PC-3 (cell line): Measurements from ENCODE around the gene CAMTA1. TPM values are rescaled to one million over a fixed set of nuclear protein-coding genes. Genes with fewer than 3 reads are reported as not detected.

ENCODE experiments used
- ATAC-seq: fragments of 200-7000 bp; cut with Tn5 transposase; 2 replicates; pipeline ENCODE4 v1.9.1; 2020; ENCODE audit warnings: mild to moderate bottlenecking, moderate library complexity
- BruUV-seq: library from RNA; stranded (reverse); fragments of 400-500 nt; replicated peaks from 2 replicates; lab custom pipeline; 2021; lab: Mats Ljungman, UMichigan
- CTCF ChIA-PET: fragments of 300-600 bp; sonication (Branson Sonifier 250); formaldehyde crosslinking; loops from one replicate; lab custom pipeline; 2022; ENCODE audit warnings: antibody characterized with exemption; lab: Charles Lee
- POLR2A ChIA-PET: fragments of 300-600 bp; sonication (Branson Sonifier 250); formaldehyde crosslinking; loops from one replicate; lab custom pipeline; 2022; ENCODE audit warnings: antibody characterized with exemption; ENCODE audit not compliant: unreplicated experiment; lab: Charles Lee
- DNase-seq: peaks from one replicate; pipeline ENCODE4 v3.0.0-alpha.2; 2015
- H2AFZ ChIP-seq: fragments of 300-600 bp; sonication (generic); 2 replicates; pipeline ENCODE4 v1.6.0; 2016; ENCODE audit warnings: antibody characterized with exemption, low read length
- H3F3A ChIP-seq: fragments of 300-600 bp; sonication (generic); one replicate; pipeline ENCODE4 v1.6.0; 2017; ENCODE audit warnings: antibody characterized with exemption, low read length, control low read depth, mild to moderate bottlenecking; ENCODE audit not compliant: unreplicated experiment
- H3K27ac ChIP-seq: fragments of 300-600 bp; sonication (generic); 2 replicates; pipeline ENCODE4 v1.5.1; 2016; ENCODE audit warnings: mild to moderate bottlenecking, low read length
- H3K27me3 ChIP-seq: fragments of 300-600 bp; sonication (generic); 2 replicates; pipeline ENCODE4 v1.6.1; 2016; ENCODE audit warnings: low read length, mixed read lengths
- H3K36me3 ChIP-seq: fragments of 300-600 bp; sonication (generic); 2 replicates; pipeline ENCODE4 v1.6.1; 2016; ENCODE audit warnings: low read depth, mixed run types, low read length, mixed read lengths
- H3K4me1 ChIP-seq: fragments of 300-600 bp; sonication (generic); 2 replicates; pipeline ENCODE4 v1.5.1; 2016; ENCODE audit warnings: low read length; ENCODE audit not compliant: insufficient read depth
- H3K4me2 ChIP-seq: fragments of 300-600 bp; sonication (generic); 2 replicates; pipeline ENCODE4 v1.6.0; 2016; ENCODE audit warnings: low read length
- H3K4me3 ChIP-seq: fragments of 300-600 bp; sonication (generic); 2 replicates; pipeline ENCODE4 v1.5.1; 2016; ENCODE audit warnings: mild to moderate bottlenecking, low read length, mixed read lengths
- H3K79me2 ChIP-seq: fragments of 300-600 bp; sonication (generic); 2 replicates; pipeline ENCODE4 v1.6.1; 2017; ENCODE audit warnings: low read length, mixed read lengths
- H3K9ac ChIP-seq: fragments of 300-600 bp; sonication (generic); 2 replicates; pipeline ENCODE4 v1.6.0; 2016; ENCODE audit warnings: mild to moderate bottlenecking, low read length
- H3K9me2 ChIP-seq: fragments of 300-600 bp; sonication (generic); replicated peaks from 2 replicates; pipeline ENCODE4 v1.6.1; 2016; ENCODE audit warnings: mixed run types, low read length, mixed read lengths
- H3K9me3 ChIP-seq: fragments of 300-600 bp; sonication (generic); 2 replicates; pipeline ENCODE4 v1.6.1; 2016; ENCODE audit warnings: low read length, mixed read lengths
- H4K20me1 ChIP-seq: fragments of 300-600 bp; sonication (generic); 2 replicates; pipeline ENCODE4 v1.6.1; 2016; ENCODE audit warnings: low read length, mixed read lengths
- CTCF ChIP-seq: fragments of 300-600 bp; sonication (generic); conservative IDR thresholded peaks from 2 replicates; pipeline ENCODE4 v1.5.1; 2017; ENCODE audit warnings: antibody characterized with exemption, low read depth, mild to moderate bottlenecking, low read length
- EZH2 ChIP-seq: fragments of 300-600 bp; sonication (generic); IDR thresholded peaks from one replicate; pipeline ENCODE4 v1.6.1; 2017; ENCODE audit warnings: antibody characterized with exemption, mild to moderate bottlenecking, low read length; ENCODE audit not compliant: unreplicated experiment
- EZH2phosphoT487 ChIP-seq: fragments of 300-600 bp; sonication (generic); IDR thresholded peaks from 2 replicates; pipeline ENCODE4 v1.6.1; 2018; ENCODE audit warnings: mild to moderate bottlenecking, antibody characterized with exemption, low read length, borderline replicate concordance
- intact Hi-C: fragments of 100-400 bp; cut with micrococcal nuclease; formaldehyde crosslinking; loops from 2 replicates; pipeline ENCODE4 v1.9.0; 2023
- total RNA-seq: library from RNA; depleted of rRNA; stranded (reverse); fragments of >200 nt; gene quantifications from 2 replicates; pipeline ENCODE4 v1.2.3, GENCODE V29; 2014

Gene CAMTA1
- total RNA-seq, 1 experiment from 2014 or later, result 40.8 TPM

- Histone ChIP-seq H3K4me2 (no peak overlapping the region), H3K9me3 (no peaks in the 10 kb centered on the region), H3K79me2 (no peaks in the 10 kb centered on the region), H3K9ac (no peak overlapping the region), H3K27ac (no peak overlapping the region), H3K4me1 (no peaks in the 10 kb centered on the region), H3F3A (no peaks in the 10 kb centered on the region), H2AFZ (no peak overlapping the region), H3K36me3 (no peaks in the 10 kb centered on the region), H3K27me3 (peaks cover 63% of the 10 kb centered on the region), H4K20me1 (no peaks in the 10 kb centered on the region), H3K4me3 (no peak overlapping the region), H3K9me2 (no peaks in the 10 kb centered on the region)
- ChIA-PET CTCF (no interaction called here), POLR2A (no interaction called here)
- DNase-seq (no peak), ATAC-seq (no peak)
- no TSS peak for BruUV-seq
- intact Hi-C loops, result no loop called here
- TF ChIP-seq CTCF, result no peak
- no peak for TF ChIP-seq EZH2
- TF ChIP-seq EZH2phosphoT487, result no peak
Observed at GRCh38 chr1:7018351-7018750, 233.1 kb downstream of the CAMTA1 start.

- H3K4me1 ChIP-seq, result no peaks in the 10 kb centered on the region
- no peak overlapping the region for H2AFZ ChIP-seq
- TF ChIP-seq CTCF (no peak), EZH2 (no peak), EZH2phosphoT487 (no peak)
- H3K9me2 ChIP-seq, result no peaks in the 10 kb centered on the region
- no TSS peak for BruUV-seq
- H3K4me3 ChIP-seq, result no peak overlapping the region
- H3K27ac ChIP-seq, result no peak overlapping the region
- no peaks in the 10 kb centered on the region for H3K36me3 ChIP-seq
- intact Hi-C loops, result no loop called here
- no peak overlapping the region for H3K4me2 ChIP-seq
- ChIA-PET POLR2A (no interaction called here), CTCF (no interaction called here)
- ATAC-seq, result no peak
- no peaks in the 10 kb centered on the region for H3F3A ChIP-seq
- peaks cover 64% of the 10 kb centered on the region for H3K27me3 ChIP-seq
- H3K9ac ChIP-seq, result no peak overlapping the region
- DNase-seq, result no peak
- no peaks in the 10 kb centered on the region for H4K20me1 ChIP-seq
- H3K79me2 ChIP-seq, result no peaks in the 10 kb centered on the region
- H3K9me3 ChIP-seq, result no peaks in the 10 kb centered on the region
Observed at GRCh38 chr1:7018826-7019225, 233.6 kb downstream of the CAMTA1 start.

- intact Hi-C loops, result no loop called here
- Histone ChIP-seq H3K9me2 (no peaks in the 10 kb centered on the region), H3K4me2 (no peak overlapping the region), H3K9me3 (no peaks in the 10 kb centered on the region), H3K4me1 (no peaks in the 10 kb centered on the region), H3F3A (no peaks in the 10 kb centered on the region), H3K79me2 (no peaks in the 10 kb centered on the region), H3K36me3 (no peaks in the 10 kb centered on the region), H3K4me3 (no peak overlapping the region), H3K9ac (no peak overlapping the region), H2AFZ (no peak overlapping the region), H4K20me1 (no peaks in the 10 kb centered on the region), H3K27me3 (peaks cover 64% of the 10 kb centered on the region), H3K27ac (no peak overlapping the region)
- ChIA-PET POLR2A (no interaction called here), CTCF (no interaction called here)
- no peak for TF ChIP-seq CTCF
- TF ChIP-seq EZH2, result no peak
- TF ChIP-seq EZH2phosphoT487, result no peak
- DNase-seq (no peak), ATAC-seq (no peak)
- BruUV-seq, result no TSS peak
Observed at GRCh38 chr1:7019510-7019909, 234.3 kb downstream of the CAMTA1 start.
